NCI-H1105 treated with DMSO at 0.1 percent for 48 hours (cell line): ENCODE results near the gene C12orf57.
"Not testable (repeated sequence)": the region's sequence is repeated elsewhere in the genome, so short reads cannot be mapped to it uniquely, and the experiment has no call there.

Experiments used
- DNase-seq: peaks from one replicate; lab custom pipeline; 2025; lab: John Stamatoyannopoulos, UW

C12orf57 gene, protein sequence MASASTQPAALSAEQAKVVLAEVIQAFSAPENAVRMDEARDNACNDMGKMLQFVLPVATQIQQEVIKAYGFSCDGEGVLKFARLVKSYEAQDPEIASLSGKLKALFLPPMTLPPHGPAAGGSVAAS

DNA sequence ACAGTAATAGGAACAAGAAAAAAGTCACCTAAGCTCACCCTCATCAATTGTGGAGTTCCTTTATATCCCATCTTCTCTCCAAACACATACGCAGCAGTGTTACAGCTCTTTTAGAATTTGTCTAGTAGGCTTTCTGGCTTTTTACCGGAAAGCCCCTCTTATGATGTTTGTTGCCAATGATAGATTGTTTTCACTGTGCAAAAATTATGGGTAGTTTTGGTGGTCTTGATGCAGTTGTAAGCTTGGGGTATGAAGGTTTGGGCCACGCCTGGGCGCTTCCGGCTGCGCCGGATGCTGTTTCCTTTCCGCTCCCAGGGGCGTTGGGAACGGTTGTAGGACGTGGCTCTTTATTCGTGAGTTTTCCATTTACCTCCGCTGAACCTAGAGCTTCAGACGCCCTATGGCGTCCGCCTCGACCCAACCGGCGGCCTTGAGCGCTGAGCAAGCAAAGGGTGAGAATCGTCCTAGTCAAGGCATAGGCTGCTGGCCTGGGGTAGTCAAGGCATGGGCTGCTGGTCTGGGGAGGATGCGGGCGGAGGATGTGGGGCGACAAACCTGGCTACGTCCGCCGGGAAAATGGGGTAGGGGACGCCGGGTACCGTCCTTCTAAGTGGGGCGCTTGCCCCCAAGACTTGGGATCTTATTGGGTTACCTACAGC, at the start of gene C12orf57, which contains the start of gene RNU7-1:
Gene C12orf57, plus strand, starts transcription at position 301 of the 659 bp plus-strand sequence. Its CDS starts 100 bp downstream, at position 401.
Gene RNU7-1, plus strand, starts transcription at position 95 of the 659 bp plus-strand sequence.
- peak; percentile 95 for DNase-seq

DNA sequence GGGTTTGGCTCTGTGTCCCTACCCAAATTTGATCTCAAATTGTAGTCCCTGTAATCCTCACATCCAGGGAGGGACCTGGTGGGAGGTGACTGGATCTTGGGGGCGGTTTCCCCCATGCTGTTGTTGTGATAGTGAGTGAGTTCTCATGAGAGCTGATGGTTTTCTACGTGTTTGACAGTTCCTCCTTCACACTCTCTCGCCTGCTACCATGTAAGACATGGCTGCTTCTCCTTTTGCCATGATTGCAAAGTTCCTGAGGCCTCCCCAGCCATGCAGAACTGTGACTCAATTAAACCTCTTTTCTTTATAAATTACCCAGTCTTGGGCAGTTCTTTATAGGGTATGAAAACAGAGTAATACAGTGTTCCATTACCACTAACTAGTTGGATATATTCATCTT, 49.5 kb upstream of the C12orf57 start:
- no peak for DNase-seq

DNA sequence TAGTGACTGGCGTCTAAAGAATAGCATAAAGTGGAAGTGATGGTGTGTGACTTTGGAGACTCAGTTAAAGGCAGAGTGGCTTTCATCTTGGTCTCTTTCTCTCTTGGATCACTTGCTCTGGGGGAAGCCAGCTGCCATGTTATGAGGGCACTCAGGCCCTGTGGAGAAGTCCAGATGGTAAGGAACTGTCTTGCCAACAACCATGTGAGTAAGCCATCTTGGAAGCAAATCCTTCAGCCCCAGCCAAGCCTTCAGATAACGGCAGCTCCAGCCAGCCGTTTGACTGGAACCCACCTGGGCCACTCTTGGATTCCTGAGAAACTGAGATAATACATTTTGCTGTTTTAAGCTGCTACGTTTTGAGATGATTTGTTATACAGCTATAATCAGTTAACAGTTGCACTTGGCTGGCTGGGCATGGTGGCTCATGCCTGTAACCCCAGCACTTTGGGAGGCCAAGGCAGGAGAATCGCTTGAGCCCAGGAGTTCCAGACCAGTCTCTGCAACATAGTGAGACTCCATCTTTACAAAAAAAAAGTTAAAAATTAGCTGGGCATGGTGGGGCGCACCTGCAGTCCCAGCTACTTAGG, 46.9 kb upstream of the C12orf57 start:
- no peak for DNase-seq

DNA sequence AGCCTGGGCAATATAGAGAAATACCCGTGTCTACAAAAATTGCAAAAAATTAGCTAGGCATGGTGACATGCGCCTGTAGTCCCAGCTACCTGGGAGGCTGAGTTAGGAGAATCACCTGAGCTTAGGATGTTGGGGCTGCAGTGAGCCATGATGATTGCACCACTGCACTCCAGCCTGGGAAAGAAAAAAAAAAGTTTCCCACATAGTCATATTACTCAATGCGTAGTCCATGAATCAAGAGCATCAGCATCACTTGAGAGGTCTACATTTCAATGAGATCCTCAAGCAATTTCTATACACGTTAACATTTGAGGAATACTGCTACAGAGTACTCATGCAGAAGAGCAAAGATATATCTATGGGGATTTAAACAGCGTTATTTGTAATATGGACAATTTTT, 44.4 kb upstream of the C12orf57 start:
- DNase-seq, result no peak

DNA sequence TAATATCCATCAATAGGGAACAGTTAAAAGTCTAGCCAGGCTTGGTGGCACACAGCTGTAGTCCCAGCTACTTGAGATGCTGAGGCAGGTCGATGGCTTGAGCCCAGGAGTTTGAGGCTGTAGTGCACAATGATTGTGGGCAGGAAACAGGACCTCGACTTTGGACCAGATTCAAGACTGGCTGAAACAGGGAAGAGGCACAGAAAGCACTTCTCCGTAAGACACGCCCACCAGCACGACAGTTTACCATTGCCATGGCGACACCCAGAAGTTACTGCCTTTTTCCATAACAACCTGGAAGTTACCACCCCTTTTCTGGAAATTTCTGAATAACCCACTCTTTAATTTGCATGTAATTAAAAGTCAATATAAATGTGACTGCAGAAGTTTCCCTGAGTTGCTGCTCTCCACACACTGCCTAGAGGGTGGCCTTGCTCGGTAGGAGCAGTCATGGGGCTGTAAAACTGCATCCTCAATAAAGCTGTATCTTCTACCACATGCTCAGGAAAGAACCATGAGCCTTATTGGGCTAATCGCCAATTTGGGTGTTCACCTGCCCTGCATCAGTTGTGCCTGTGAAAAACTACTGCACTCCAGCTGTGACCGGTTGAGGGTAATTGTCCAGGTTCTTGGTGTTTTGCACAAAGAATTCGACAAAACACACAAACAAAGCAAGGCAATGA, 43.8 kb upstream of the C12orf57 start:
- no peak for DNase-seq

DNA sequence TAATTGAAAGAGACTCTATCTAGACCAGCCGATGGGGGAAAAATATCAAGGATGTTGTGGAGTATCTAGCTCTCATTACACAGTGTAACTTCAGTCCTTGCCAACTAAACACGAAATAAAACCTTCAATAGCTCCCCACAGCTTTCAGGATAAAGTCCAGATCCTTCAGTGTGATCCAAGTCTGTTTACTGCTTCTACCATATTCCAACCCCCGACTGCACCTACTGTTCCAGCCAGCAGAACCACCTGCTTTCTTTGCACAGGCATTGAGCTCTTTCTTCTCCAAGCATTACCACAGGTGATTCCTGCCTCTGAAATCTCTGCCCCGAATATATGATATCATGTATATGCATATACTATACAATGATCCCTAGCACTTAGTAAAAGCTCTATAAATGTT, 41.4 kb upstream of the C12orf57 start:
- DNase-seq, result no peak

DNA sequence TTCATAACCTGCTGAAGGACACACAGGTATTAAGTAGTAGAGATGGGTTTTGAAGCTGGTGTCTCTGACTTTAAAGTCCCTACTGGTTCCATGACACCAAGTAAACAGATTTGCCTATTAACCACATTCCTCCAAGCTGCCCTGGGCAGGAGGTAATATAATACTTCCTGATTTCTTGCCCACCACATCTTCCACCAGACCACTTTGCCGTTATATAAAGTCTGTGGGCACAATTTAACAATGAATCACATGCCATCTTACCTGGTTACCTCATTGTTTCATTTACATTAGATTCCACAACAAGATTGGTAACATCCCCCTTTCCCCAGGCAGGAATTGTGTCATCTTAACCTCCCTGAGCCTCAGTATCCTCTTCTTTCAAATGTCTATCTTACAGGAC, 40.1 kb upstream of the C12orf57 start:
- no peak for DNase-seq

DNA sequence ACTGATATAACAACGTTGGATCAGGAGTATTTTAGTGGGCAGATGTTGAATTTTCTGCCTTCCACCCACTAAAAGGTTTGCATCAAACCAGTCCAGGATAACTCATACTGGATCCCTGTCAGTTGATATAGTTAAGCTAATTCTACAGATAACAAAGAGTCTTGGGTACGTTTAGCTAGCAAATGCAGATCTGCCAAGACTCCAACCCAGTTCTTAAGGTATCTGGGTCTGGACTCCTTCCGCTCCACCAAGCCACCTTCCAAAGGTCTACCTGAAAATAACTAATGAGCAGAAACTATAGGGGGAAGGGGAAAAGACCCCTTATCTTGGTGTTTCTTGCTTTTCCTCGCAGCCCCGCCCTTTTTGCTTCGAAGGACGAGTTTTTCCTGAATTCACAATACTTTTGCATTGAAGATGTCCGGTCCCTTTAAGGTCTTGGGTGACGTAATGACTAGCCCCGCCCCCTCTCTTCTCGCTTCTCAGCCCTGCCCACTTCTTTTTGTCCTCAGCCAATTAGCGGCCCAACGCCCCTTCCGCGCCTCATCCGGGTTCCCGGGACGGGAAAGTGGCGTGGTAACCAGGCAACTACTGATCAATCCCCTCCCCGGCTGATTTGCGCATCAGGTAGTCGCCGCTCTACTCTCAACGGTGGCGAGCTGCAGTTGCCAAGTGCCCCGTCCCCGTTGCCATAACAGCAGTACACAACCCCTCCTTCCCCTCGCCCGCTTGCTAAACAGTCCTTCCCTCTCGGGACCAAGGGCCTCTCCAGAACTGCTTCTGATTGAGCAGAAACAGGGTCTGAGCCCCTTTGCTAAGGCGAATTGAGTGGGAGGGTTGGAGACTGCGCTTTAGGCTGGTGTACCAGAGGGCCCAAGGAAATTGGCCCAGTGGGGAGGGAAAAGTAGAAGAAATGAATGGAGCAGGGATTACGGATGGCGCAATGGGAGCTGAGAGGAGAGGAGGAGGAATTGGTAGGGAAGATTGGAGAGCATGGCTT, 39.2 kb upstream of the C12orf57 start, which contains the start of gene LRRC23:
Gene LRRC23, plus strand, starts transcription at position 543 of the 997 bp plus-strand sequence. CDS start 812 bp downstream, outside the sequence.
- DNase-seq, result peak; percentile 98

DNA sequence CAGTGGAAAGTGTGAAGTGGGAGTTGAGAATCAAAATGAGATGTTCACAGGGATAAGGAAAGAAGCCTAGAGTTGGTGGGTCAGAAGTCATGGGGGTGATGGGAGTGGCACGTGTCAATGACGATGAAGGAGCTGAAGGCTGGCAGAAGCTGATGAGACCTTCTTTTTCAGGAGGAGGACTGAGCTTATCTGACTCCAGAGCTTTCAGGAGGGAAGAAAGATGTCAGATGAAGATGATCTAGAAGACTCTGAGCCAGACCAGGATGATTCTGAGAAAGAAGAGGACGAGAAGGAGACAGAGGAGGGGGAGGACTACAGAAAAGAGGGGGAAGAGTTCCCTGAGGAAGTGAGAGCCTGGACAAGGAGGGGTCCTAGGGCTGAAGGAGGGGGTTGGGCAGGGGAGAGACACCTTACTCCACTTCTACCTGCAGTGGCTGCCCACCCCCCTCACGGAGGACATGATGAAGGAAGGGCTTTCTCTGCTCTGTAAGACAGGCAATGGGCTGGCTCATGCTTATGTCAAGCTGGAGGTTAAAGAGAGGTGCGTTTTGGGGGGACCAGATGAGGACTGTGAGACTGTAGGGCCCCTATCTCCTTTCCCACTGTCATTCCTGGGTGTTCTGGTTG, 38.3 kb upstream of the C12orf57 start:
- no peak for DNase-seq

DNA sequence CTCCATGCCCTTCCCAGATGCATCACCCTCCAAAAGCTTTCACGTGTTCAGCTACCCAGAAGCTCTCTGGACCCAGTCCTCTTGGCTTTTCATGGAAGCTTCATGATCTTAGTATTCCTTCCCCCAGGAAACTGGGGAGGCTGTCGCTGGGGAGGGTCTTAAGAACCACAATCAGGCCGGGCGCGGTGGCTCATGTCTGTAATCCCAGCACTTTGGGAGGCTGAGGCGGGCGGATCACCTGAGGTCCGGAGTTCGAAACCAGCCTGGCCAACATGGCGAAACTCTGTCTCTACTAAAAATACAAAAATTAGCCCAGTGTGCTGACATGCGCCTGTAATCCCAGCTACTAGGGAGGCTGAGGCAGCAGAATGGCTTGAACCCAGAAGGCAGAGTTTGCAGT, 35.7 kb upstream of the C12orf57 start:
- not testable (repeated sequence) for DNase-seq

DNA sequence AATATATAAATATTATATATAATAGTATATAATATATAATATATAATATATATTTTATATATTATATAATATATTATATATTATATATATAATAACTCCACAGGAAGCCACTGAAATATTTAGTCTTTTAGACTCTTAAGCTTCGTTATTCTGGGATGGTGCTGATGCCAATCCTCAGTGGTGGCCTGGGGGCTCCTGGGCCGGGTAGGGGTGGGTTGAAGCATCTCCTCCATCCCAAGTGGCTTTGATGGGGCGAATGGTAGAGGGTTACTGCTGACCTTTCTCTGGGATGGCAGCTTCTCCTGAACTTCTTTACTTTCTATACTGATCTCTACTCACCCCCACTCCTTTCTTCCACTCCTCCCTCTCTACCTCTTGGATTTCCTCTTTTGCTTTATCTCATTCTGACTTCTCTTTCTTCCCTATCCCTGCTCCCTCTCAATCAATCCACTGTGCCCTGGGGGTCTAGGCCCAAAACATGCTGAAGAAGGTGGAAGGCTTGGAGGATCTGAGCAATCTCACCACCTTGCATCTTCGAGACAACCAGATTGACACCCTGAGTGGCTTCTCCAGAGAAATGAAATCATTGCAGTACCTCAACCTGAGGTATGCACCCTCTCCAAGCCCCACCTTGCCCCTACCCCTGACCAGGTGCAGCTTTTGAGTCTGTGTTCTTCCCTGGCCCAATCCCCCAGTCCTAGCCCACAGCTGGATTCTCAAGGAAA, 34.2 kb upstream of the C12orf57 start:
- no peak for DNase-seq

DNA sequence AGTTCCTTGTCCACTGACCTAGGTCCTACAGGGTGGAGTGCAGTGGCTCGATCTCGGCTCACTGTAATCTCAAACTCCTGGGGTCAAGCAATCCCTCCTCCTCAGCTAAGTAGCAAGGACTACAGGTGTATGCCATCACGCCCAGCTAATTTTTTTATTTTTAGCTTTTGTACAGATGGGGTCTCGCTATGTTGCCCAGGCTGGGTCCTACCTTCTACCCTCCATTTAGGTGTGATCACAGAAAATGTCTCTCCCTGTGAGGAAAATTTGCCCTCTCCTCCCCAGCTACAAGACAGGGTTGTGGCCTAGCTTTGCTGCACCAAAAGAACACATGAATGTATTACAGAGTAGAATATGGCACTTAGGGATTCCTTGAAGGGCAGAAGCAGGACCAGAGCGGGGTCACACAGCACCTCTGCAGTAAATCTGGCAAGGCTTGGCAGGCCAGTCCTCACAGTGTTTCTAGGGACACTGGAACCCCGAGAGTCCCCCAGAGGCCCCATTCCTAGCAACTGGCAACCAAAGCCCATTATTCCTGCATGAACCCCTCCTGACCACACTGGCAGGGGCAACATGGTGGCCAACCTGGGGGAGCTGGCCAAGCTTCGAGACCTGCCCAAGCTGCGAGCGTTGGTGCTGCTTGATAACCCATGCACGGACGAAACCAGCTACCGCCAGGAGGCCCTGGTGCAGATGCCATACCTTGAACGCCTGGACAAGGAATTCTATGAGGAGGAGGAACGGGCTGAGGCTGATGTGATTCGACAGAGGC, 31.5 kb upstream of the C12orf57 start:
- no peak for DNase-seq

DNA sequence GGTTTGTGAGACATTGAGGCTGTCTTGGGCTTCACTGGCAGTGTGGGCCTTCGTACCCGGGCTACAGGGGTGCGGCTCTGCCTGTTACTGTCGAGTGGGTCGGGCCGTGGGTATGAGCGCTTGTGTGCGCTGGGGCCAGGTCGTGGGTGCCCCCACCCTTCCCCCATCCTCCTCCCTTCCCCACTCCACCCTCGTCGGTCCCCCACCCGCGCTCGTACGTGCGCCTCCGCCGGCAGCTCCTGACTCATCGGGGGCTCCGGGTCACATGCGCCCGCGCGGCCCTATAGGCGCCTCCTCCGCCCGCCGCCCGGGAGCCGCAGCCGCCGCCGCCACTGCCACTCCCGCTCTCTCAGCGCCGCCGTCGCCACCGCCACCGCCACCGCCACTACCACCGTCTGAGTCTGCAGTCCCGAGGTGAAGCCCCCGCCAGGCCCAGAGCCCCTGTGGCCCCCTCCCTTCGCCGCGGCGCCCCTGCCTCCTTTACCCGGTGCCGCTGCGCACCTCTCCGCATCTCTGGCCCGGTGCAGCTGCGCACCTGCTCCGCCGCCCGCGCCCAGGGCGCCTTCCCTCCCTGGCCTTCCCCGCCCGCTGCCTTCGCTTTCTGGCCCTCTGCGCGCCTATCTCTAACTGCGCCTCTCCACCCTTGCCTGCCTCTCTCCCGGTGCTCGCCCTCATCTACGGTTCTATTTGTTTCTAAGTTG, 29.4 kb upstream of the C12orf57 start, which contains the start of gene ENO2:
Gene ENO2, plus strand, starts transcription at position 335 of the 701 bp plus-strand sequence. CDS start 1,253 bp downstream, outside the sequence.
- DNase-seq, result peak; percentile 64

DNA sequence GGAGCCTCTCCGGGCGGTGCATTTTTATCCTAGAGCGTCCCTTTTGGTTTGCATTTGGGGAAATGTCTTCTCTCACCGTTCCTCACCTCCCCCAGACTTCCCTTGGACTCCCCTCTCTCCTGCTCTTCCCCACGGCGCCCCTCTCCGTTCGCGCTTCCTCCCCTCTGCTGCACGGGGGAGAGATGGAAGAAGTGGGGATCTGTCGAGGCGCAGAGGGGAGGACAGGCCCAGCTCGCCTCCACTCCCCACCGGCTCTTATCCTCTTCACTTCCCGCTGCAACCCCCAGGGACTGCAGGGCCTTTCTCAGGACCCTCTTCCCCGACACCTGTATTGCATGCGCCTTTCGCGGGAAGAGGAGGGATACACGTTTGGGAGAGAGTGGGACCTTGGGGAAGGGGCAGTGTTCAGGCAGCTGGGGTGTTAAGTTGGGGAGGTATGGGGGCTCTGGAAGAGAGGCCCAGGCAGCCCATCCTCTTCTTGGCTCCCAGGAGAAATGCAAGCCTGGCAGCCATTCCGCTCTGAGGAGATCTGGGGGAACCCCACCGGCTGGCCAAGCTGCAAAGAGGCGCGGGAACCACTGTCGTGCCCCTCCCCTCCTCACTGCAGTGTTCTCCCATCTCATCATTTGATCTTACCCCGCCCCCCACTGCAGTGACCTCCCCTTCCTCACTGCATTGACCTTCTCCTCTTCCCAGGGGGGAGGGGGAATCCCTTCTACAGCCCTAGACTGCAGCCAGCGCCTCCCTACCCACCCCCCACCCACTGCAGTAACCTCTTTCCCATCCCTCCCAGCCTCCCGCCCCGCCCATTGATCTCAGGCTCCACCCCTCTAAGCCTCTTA, 28.7 kb upstream of the C12orf57 start:
- no peak for DNase-seq

DNA sequence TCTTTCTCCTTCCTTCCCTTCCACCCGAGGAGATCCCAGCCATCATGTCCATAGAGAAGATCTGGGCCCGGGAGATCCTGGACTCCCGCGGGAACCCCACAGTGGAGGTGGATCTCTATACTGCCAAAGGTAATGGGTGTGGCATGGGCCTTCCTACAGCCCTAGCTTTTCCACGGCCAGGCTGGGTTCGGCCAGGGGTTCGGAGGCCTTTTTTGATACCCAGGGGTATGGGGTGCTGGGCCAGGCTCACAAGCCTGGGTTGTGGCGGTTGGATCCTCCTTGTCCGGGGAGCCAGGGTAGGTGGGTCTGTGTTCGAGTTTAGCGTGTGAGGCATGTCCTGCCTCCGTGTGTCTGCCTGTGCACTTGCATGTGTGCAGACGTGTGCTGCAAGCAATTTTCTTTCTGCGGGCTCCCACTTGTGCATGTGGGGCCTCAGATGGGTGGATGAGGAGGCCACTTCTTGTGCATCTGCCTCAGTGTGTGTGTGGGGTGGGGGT, 28.0 kb upstream of the C12orf57 start:
- DNase-seq, result no peak

DNA sequence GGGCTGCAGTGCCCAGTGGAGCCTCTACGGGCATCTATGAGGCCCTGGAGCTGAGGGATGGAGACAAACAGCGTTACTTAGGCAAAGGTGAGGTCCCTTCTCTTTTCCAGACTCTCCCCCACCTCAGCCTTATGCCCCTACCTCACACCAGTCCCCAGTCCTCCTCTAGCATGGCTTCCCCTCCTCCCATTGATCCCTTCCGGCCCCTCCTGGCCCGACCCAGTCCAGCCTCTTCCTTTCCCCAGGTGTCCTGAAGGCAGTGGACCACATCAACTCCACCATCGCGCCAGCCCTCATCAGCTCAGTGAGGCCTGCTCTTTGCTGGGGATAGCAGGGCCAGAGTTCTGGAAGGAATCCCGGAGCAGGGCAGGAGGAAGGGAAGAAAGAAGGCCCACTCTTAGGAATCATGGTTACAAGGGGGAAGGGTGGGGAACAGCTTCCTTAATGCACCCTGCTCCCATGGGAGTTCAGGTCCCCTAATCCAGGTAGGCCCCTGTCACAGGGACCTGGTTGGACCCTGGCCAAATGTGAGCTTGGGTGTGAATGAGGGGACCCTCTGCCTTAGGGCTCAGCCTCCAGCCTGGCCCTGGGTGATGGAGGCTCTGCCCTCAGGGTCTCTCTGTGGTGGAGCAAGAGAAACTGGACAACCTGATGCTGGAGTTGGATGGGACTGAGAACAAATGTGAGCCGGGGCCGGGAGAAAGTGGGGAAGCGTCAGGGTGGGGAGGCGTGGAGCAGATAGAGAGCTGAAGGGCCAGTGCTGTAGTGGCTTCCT, 27.2 kb upstream of the C12orf57 start:
- no peak for DNase-seq
